Lung microvascular endothelial cell (primary cell): ENCODE data around the gene AKT1. TPM values are rescaled to one million over a fixed set of nuclear protein-coding genes. Genes with fewer than 3 reads are reported as not detected.
"Not testable (repeated sequence)": the region's sequence is repeated elsewhere in the genome, so short reads cannot be mapped to it uniquely, and the experiment has no call there.

Experiments
- DNase-seq, 2 donors: peaks; one replicate each; pipeline versions ENCODE4 v3.0.0 to v3.0.0-alpha.2; 2010; ENCODE audit warnings: low read depth in 2 of 2
- total RNA-seq: library from RNA; depleted of rRNA; stranded (reverse); fragments of >200 nt; gene quantifications from 2 replicates; pipeline ENCODE4 v1.2.1, GENCODE V29; 2014

The AKT1 gene
- total RNA-seq, 1 donor from 2014 or later = 129 TPM

GRCh38 chr14:104819361-104819781 is 23.8 kb upstream of the AKT1 start:
- DNase-seq = no peak

- no peak for DNase-seq
These were observed 23.2 kb upstream of the AKT1 start for GRCh38 chr14:104818714-104819161.

- DNase-seq = no peak
These were observed 22.6 kb upstream of the AKT1 start for GRCh38 chr14:104817930-104818713.

GRCh38 chr14:104816616-104816884 is 21.0 kb upstream of the AKT1 start:
- no peak for DNase-seq

GRCh38 chr14:104814701-104815100 is 19.2 kb upstream of the AKT1 start:
- DNase-seq = not testable (repeated sequence)

- DNase-seq = no peak
These were observed 17.7 kb upstream of the AKT1 start for GRCh38 chr14:104813286-104813685.

GRCh38 chr14:104810316-104810715 is 14.8 kb upstream of the AKT1 start:
- DNase-seq = no peak

- no peak for DNase-seq
These were observed 12.9 kb upstream of the AKT1 start for GRCh38 chr14:104808456-104808855.

- DNase-seq = no peak
These were observed 11.3 kb upstream of the AKT1 start for GRCh38 chr14:104806625-104807465.

GRCh38 chr14:104805941-104806624 is 10.5 kb upstream of the AKT1 start:
- DNase-seq = no peak

- no peak for DNase-seq
These were observed 9.8 kb upstream of the AKT1 start for GRCh38 chr14:104805326-104805678.

GRCh38 chr14:104804481-104805325 is 9.2 kb upstream of the AKT1 start:
- DNase-seq = no peak

GRCh38 chr14:104803912-104804410 is 8.4 kb upstream of the AKT1 start:
- DNase-seq = no peak

- no peak for DNase-seq
These were observed 7.8 kb upstream of the AKT1 start for GRCh38 chr14:104803280-104803911.

- DNase-seq = no peak
These were observed 7.0 kb upstream of the AKT1 start for GRCh38 chr14:104802394-104803184.

GRCh38 chr14:104801520-104802393 is 6.2 kb upstream of the AKT1 start:
- DNase-seq = no peak

- DNase-seq = peak; percentile 53 to 70
These were observed 5.4 kb upstream of the AKT1 start, which contains the start of gene ZBTB42 for GRCh38 chr14:104800771-104801519. Gene ZBTB42 (plus strand): TSS chr14:104801101. CDS start chr14:104801198, 97 bp downstream.
